ENCODE measurements around the gene GRPEL1. TPM values are rescaled to one million over a fixed set of nuclear protein-coding genes. Genes with fewer than 3 reads are reported as not detected.

GRPEL1 gene
- total RNA-seq, 1 experiment from 2014 or later: 78.2 TPM

DNA sequence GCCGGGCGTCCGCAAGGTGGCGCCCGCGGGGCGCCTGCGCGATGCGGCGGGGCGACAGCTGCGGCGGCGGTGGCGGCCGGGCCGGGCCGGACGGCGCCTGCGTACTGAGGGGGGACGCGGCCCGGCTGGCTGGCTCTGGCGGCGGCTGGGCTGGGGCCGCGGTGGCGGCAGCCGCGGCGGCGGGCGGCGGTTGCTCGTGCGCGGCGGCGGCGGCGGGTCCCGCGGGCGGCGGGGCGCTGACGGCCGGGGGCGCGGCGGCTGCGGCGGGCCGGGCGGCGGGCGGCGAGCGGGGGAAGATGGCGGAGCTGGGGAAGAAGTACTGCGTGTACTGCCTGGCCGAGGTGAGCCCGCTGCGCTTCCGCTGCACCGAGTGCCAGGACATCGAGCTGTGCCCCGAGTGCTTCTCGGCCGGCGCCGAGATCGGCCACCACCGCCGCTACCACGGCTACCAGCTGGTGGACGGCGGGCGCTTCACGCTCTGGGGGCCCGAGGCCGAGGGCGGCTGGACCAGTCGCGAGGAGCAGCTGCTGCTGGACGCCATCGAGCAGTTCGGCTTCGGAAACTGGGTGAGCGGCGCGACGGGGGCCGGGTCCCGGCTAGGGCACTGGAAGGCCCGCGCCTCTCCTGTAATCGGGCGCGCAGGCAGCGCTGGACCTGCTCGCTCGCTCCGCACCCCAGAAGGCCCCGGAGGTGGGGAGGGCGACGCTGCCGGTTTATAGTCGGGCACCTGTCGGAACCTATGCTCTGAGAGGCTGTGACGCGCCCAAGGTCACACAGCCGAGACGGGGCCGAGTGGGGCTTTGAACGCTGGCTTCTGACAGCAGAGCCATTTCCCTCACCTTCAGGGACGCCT is 24.4 kb downstream of the GRPEL1 start, which contains the start of gene TADA2B:
Gene TADA2B, plus strand, starts transcription at position 89 of the 853 bp plus-strand sequence. Its CDS starts 208 bp downstream, at position 297.
- no peaks in the 10 kb centered on the region for H3K27me3 ChIP-seq (replicated peaks; ENCODE audit: insufficient read depth, low read depth, low read length, poor library complexity)
- ChIA-PET POLR2A (ENCODE audit: low non-redundant PET) (no interaction called here), CTCF (interaction anchor here (0.7 to 1.2 kb wide), 5 partner anchors 24 to 323 kb away, joined by 3 to 10 read pairs (median 3); partner anchors contain the start of gene GRPEL1)
- H3K4me3 ChIP-seq (ENCODE audit: low read depth, low read length, poor library complexity, severe bottlenecking): peak within 1 kb of the TSS; percentile 99
- TF ChIP-seq, protein P1, sequence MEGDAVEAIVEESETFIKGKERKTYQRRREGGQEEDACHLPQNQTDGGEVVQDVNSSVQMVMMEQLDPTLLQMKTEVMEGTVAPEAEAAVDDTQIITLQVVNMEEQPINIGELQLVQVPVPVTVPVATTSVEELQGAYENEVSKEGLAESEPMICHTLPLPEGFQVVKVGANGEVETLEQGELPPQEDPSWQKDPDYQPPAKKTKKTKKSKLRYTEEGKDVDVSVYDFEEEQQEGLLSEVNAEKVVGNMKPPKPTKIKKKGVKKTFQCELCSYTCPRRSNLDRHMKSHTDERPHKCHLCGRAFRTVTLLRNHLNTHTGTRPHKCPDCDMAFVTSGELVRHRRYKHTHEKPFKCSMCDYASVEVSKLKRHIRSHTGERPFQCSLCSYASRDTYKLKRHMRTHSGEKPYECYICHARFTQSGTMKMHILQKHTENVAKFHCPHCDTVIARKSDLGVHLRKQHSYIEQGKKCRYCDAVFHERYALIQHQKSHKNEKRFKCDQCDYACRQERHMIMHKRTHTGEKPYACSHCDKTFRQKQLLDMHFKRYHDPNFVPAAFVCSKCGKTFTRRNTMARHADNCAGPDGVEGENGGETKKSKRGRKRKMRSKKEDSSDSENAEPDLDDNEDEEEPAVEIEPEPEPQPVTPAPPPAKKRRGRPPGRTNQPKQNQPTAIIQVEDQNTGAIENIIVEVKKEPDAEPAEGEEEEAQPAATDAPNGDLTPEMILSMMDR (conservative IDR thresholded peaks at IDR 0.05; ENCODE audit: low read depth, low read length): no peak
- no peak for TF ChIP-seq EZH2 (IDR thresholded peaks at IDR 0.05; ENCODE audit: borderline replicate concordance, low read depth, low read length, poor library complexity, severe bottlenecking)
- no TSS peak for BruUV-seq (replicated peaks)
- peaks cover 16% of the 10 kb centered on the region for H3K4me1 ChIP-seq (ENCODE audit: insufficient read depth, low read length, poor library complexity, severe bottlenecking)
- peak within 1 kb of the TSS; percentile 85 for H3K27ac ChIP-seq (ENCODE audit: low read depth, low read length, poor library complexity, severe bottlenecking)
- peak; percentile 32 for DNase-seq (ENCODE audit: low spot score)
- H3K36me3 ChIP-seq (ENCODE audit: insufficient read depth, low read length, poor library complexity, severe bottlenecking): no peaks in the 10 kb centered on the region
- intact Hi-C loops (cut with micrococcal nuclease; ENCODE audit: unreplicated experiment): no loop called here
- no peaks in the 10 kb centered on the region for H3K9me3 ChIP-seq (ENCODE audit: low read depth, low read length, poor library complexity, severe bottlenecking)

DNA sequence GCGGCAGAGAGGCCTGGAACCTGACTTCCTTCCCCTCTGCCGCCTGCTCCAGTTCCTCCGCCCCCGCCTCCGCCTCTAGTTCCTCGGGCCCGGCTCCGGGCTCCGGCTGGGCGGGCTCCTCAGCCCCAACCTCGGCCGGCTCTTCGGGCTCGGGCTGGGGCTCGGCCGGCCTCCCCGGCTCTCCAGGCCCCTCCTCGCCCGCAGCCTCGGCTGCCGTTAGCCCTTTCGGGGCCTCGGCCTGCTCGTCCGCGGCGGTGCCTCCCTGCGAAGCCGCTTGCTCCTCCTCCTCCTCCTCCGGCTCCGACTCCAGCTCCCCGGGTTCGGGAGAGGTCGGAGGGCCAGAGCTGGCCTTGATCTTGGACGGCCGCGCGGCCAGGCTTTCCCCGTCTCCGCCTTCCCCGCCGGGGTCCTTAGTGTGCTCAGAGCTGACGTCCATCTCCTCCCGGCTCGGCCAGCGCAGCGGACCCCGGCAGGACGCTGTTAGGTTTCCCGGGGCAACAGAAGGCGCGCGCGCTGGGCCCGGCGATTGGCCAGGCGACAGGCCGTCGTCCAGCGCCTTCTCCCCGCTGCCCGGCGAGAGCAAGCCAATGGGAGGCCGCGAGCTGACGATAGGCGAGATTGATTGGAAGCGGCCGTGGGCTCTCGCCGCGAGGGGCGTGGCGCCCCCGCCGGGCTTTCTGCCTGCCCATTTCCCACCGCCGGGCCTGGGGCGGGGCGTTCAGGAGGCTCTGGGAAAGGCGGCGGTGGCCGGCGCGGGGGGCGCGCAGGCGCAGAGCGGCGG is 25.2 kb downstream of the GRPEL1 start:
- intact Hi-C loops (cut with micrococcal nuclease; ENCODE audit: unreplicated experiment): no loop called here
- H3K27me3 ChIP-seq (replicated peaks; ENCODE audit: insufficient read depth, low read depth, low read length, poor library complexity): no peaks in the 10 kb centered on the region
- POLR2A ChIA-PET (ENCODE audit: low non-redundant PET): interaction anchor here (0.6 kb wide), 2 partner anchors 30 to 77 kb away, joined by 3 to 5 read pairs; no protein-coding TSS in a partner anchor
- CTCF ChIA-PET: interaction anchor here (0.6 to 1.2 kb wide), 8 partner anchors 20 to 1112 kb away, joined by 3 to 10 read pairs (median 3); partner anchors contain the start of genes BLOC1S4 and GRPEL1
- DNase-seq (ENCODE audit: low spot score): peak; percentile 98
- BruUV-seq (replicated peaks): no TSS peak
- H3K27ac ChIP-seq (ENCODE audit: low read depth, low read length, poor library complexity, severe bottlenecking): no peak overlapping the region
- H3K4me3 ChIP-seq (ENCODE audit: low read depth, low read length, poor library complexity, severe bottlenecking): peak overlapping the region; percentile 72
- H3K9me3 ChIP-seq (ENCODE audit: low read depth, low read length, poor library complexity, severe bottlenecking): no peaks in the 10 kb centered on the region
- peaks cover 16% of the 10 kb centered on the region for H3K4me1 ChIP-seq (ENCODE audit: insufficient read depth, low read length, poor library complexity, severe bottlenecking)
- H3K36me3 ChIP-seq (ENCODE audit: insufficient read depth, low read length, poor library complexity, severe bottlenecking): no peaks in the 10 kb centered on the region
- TF ChIP-seq, protein P1 (conservative IDR thresholded peaks at IDR 0.05; ENCODE audit: low read depth, low read length): peak; percentile 23; the same call in 1 of the 2 replicates
- TF ChIP-seq EZH2 (IDR thresholded peaks at IDR 0.05; ENCODE audit: borderline replicate concordance, low read depth, low read length, poor library complexity, severe bottlenecking): no peak

DNA sequence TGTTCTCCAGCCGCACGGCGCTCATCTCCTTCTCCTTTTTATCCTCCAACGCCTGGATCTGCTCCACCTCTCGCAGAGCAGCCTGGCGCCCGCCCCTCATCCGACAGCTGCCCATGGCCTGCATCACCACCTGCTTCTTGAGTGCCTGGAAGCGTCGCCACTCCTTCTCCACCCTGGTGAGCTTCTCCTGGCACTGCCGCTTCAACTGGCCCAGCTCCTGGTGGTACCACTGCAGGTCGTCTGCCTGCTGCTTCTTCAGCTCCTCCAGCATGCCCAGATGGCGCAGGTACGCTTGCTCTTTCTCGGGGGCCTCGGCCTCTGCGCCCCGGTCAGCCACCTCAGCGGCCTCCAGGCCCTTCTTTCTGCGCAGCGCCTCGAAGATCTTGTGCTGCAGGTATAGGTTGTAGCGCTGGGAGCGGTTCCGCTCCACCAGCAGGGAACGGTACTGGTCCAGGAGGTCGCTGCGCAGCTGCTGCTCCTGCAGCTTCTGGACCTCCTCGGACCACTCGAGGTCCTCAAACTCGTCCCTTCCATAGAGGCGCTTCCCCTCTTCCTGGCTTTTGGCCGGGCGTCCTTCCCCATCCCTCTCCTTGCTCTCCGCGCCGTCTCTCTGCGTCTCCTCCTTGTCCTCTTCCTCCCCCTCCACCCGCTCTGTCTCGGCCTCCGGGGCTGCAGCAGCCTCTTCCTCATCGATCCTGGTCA is 25.9 kb downstream of the GRPEL1 start:
- no peaks in the 10 kb centered on the region for H3K27me3 ChIP-seq (replicated peaks; ENCODE audit: insufficient read depth, low read depth, low read length, poor library complexity)
- TF ChIP-seq, protein P1 (conservative IDR thresholded peaks at IDR 0.05; ENCODE audit: low read depth, low read length): no peak
- no peak for TF ChIP-seq EZH2 (IDR thresholded peaks at IDR 0.05; ENCODE audit: borderline replicate concordance, low read depth, low read length, poor library complexity, severe bottlenecking)
- intact Hi-C loops (cut with micrococcal nuclease; ENCODE audit: unreplicated experiment): no loop called here
- no peaks in the 10 kb centered on the region for H3K36me3 ChIP-seq (ENCODE audit: insufficient read depth, low read length, poor library complexity, severe bottlenecking)
- DNase-seq (ENCODE audit: low spot score): no peak
- no TSS peak for BruUV-seq (replicated peaks)
- peak overlapping the region; percentile 72 for H3K4me3 ChIP-seq (ENCODE audit: low read depth, low read length, poor library complexity, severe bottlenecking)
- CTCF ChIA-PET: interaction anchor here (0.7 to 1.0 kb wide), 3 partner anchors 21 to 322 kb away, joined by 3 read pairs; no protein-coding TSS in a partner anchor
- no peak overlapping the region for H3K27ac ChIP-seq (ENCODE audit: low read depth, low read length, poor library complexity, severe bottlenecking)
- H3K9me3 ChIP-seq (ENCODE audit: low read depth, low read length, poor library complexity, severe bottlenecking): no peaks in the 10 kb centered on the region
- peaks cover 16% of the 10 kb centered on the region for H3K4me1 ChIP-seq (ENCODE audit: insufficient read depth, low read length, poor library complexity, severe bottlenecking)
- POLR2A ChIA-PET (ENCODE audit: low non-redundant PET): no interaction called here
